Tibial nerve (tissue), 4 donors: ENCODE results near the gene PKP1. TPM values are rescaled to one million over a fixed set of nuclear protein-coding genes. Genes with fewer than 3 reads are reported as not detected.

ENCODE experiments used
- DNase-seq, 2 donors: peaks; one replicate each; pipeline ENCODE4 v3.0.0-alpha.2; 2019; ENCODE audit warnings: low spot score in 2 of 2
- H3K27ac ChIP-seq, 4 donors: fragments of 200-600 bp; sonication (generic) in 3 of 4; one replicate each; pipeline ENCODE4 v1.5.1; 2017 to 2019; ENCODE audit warnings: mild to moderate bottlenecking in 1 of 4
- H3K27me3 ChIP-seq, 2 donors: fragments of 200-600 bp; sonication (generic) in 1 of 2; one replicate each; pipeline versions ENCODE4 v1.5.1 to v1.6.0; 2017 to 2019
- H3K36me3 ChIP-seq, 3 donors: fragments of 200-600 bp; sonication (generic); one replicate each; pipeline ENCODE4 v1.5.1; 2018 to 2019
- H3K4me1 ChIP-seq, 4 donors: fragments of 200-600 bp; sonication (generic) in 3 of 4; one replicate each; pipeline ENCODE4 v1.5.1; 2017 to 2019
- H3K4me3 ChIP-seq, 4 donors: fragments of 200-600 bp; sonication (generic) in 3 of 4; one replicate each; pipeline ENCODE4 v1.5.1; 2017 to 2019; ENCODE audit warnings: mild to moderate bottlenecking in 1 of 4, moderate library complexity in 1 of 4
- H3K9me3 ChIP-seq, 4 donors: fragments of 200-600 bp; sonication (generic) in 3 of 4; one replicate each; pipeline ENCODE4 v1.5.1; 2017 to 2019
- CTCF ChIP-seq, 5 experiments: fragments of 200-600 bp in 3 of 5; fragments of 450-650 bp in 2 of 5; sonication (generic) in 3 of 5; IDR thresholded peaks; one replicate each; pipeline ENCODE4 v1.5.1; 2016 to 2019; ENCODE audit warnings: antibody characterized with exemption in 5 of 5, mild to moderate bottlenecking in 3 of 5, moderate library complexity in 2 of 5
- EP300 ChIP-seq, 2 donors: sonication (generic); formaldehyde crosslinking; IDR thresholded peaks; one replicate each; pipeline ENCODE4 v1.6.1; 2017; ENCODE audit warnings: antibody characterized with exemption in 2 of 2, mild to moderate bottlenecking in 1 of 2
- POLR2A ChIP-seq, 2 donors: fragments of 450-650 bp; IDR thresholded peaks; one replicate each; pipeline ENCODE4 v1.6.1; 2017; ENCODE audit warnings: antibody characterized with exemption in 2 of 2, mild to moderate bottlenecking in 2 of 2, moderate library complexity in 2 of 2
- WGBS, 2 donors: methylation state at CpG; one replicate each; pipeline ENCODE4 v1.1.5; 2018; 5-methylcytosine and 5-hydroxymethylcytosine counted together
- total RNA-seq, 4 donors: library from RNA; depleted of rRNA; stranded (reverse); fragments of >200 nt; gene quantifications; one replicate each; pipeline ENCODE4 v1.1.0, GENCODE V29; 2016

The PKP1 gene
- total RNA-seq, 4 donors from 2014 or later: 0.22 to 0.90 (median 0.39) TPM; not detected in 1

GRCh38 chr1:201311356-201312011, 28.2 kb downstream of the PKP1 start:
- no peak for DNase-seq
- no peak overlapping the region for H3K27ac ChIP-seq
- H3K4me3 ChIP-seq: no peak overlapping the region
- peaks cover 0 to 20% (median 0%) of the 10 kb centered on the region in 4 donors for H3K4me1 ChIP-seq
- WGBS, 2 donors: 67 to 69% methylated on average over 7 to 8 of the region's 8 CpGs
- TF ChIP-seq POLR2A (IDR thresholded peaks at IDR 0.05) (no peak), CTCF (IDR thresholded peaks at IDR 0.05) (no peak), EP300 (IDR thresholded peaks at IDR 0.05) (no peak)
- H3K36me3 ChIP-seq: no peaks in the 10 kb centered on the region
- no peaks in the 10 kb centered on the region for H3K9me3 ChIP-seq
- H3K27me3 ChIP-seq: peaks cover 0 to 15% of the 10 kb centered on the region in 2 donors

GRCh38 chr1:201312298-201312697, 29.0 kb downstream of the PKP1 start:
- Histone ChIP-seq H3K27ac (no peak overlapping the region), H3K4me1 (peaks cover 0 to 20% (median 0%) of the 10 kb centered on the region in 4 donors), H3K36me3 (no peaks in the 10 kb centered on the region), H3K4me3 (no peak overlapping the region), H3K27me3 (peaks cover 0 to 15% of the 10 kb centered on the region in 2 donors), H3K9me3 (no peaks in the 10 kb centered on the region)
- no peak for DNase-seq
- TF ChIP-seq POLR2A (IDR thresholded peaks at IDR 0.05) (no peak), EP300 (IDR thresholded peaks at IDR 0.05) (no peak), CTCF (IDR thresholded peaks at IDR 0.05) (no peak)
- WGBS, 2 donors: 80 to 88% methylated on average over 7 of the region's 7 CpGs

DNA sequence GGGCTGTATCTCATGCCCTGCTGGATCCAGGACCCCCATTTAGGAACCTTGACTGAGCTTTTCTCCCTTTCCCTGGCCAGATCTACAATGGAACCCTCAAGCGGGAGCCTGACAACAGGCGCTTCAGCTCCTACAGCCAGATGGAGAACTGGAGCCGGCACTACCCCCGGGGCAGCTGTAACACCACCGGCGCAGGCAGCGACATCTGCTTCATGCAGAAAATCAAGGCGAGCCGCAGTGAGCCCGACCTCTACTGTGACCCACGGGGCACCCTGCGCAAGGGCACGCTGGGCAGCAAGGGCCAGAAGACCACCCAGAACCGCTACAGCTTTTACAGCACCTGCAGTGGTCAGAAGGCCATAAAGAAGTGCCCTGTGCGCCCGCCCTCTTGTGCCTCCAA, 29.8 kb downstream of the PKP1 start:
- no peak for TF ChIP-seq CTCF (IDR thresholded peaks at IDR 0.05)
- no peak for TF ChIP-seq EP300 (IDR thresholded peaks at IDR 0.05)
- TF ChIP-seq POLR2A (IDR thresholded peaks at IDR 0.05): no peak
- Histone ChIP-seq H3K27me3 (peaks cover 0 to 15% of the 10 kb centered on the region in 2 donors), H3K4me3 (no peak overlapping the region), H3K9me3 (no peaks in the 10 kb centered on the region), H3K4me1 (peaks cover 0 to 20% (median 0%) of the 10 kb centered on the region in 4 donors), H3K36me3 (no peaks in the 10 kb centered on the region), H3K27ac (no peak overlapping the region)
- WGBS, 2 donors: 83 to 90% methylated on average over 11 to 16 of the region's 16 CpGs
- no peak for DNase-seq

DNA sequence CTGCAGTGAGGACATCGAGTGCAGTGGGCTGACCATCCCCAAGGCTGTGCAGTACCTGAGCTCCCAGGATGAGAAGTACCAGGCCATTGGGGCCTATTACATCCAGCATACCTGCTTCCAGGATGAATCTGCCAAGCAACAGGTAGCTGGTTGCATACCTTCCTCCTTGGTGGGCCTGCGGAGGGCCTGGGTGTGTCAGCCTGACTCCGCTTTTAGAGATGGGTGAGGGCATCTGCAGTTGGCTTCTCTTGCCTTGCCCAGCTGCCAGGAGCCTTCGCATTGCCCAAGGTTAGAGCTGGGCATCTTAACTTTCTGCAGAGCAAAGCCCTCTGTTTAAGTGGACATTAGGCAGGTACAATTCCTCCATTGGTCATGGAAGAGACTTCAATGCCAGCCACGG, 33.2 kb downstream of the PKP1 start:
- TF ChIP-seq CTCF (IDR thresholded peaks at IDR 0.05): no peak
- TF ChIP-seq POLR2A (IDR thresholded peaks at IDR 0.05): no peak
- TF ChIP-seq EP300 (IDR thresholded peaks at IDR 0.05): no peak
- no peaks in the 10 kb centered on the region for H3K9me3 ChIP-seq
- H3K27me3 ChIP-seq: peaks cover 0 to 7% of the 10 kb centered on the region in 2 donors
- H3K4me1 ChIP-seq: no peaks in the 10 kb centered on the region
- no peak for DNase-seq
- H3K27ac ChIP-seq: no peak overlapping the region
- H3K4me3 ChIP-seq: no peak overlapping the region
- H3K36me3 ChIP-seq: no peaks in the 10 kb centered on the region
- 88 to 95% methylated on average over 4 to 5 of the region's 5 CpGs for WGBS, 2 donors

- no peaks in the 10 kb centered on the region for H3K9me3 ChIP-seq
- peaks cover 0 to 7% of the 10 kb centered on the region in 2 donors for H3K27me3 ChIP-seq
- no peak for DNase-seq
- H3K4me1 ChIP-seq: no peaks in the 10 kb centered on the region
- no peak overlapping the region for H3K27ac ChIP-seq
- WGBS, 2 donors: 89 to 92% methylated on average over 5 to 10 of the region's 13 CpGs
- H3K36me3 ChIP-seq: no peaks in the 10 kb centered on the region
- no peak for TF ChIP-seq CTCF (IDR thresholded peaks at IDR 0.05)
- no peak for TF ChIP-seq EP300 (IDR thresholded peaks at IDR 0.05)
- TF ChIP-seq POLR2A (IDR thresholded peaks at IDR 0.05): no peak
- H3K4me3 ChIP-seq: no peak overlapping the region
These were observed 34.2 kb downstream of the PKP1 start for GRCh38 chr1:201317551-201317950.
